PC-9 (cell line): ENCODE results near the gene MVB12B. TPM values are rescaled to one million over a fixed set of nuclear protein-coding genes. Genes with fewer than 3 reads are reported as not detected.

Experiments
- BruUV-seq: library from RNA; stranded (reverse); fragments of 400-500 nt; replicated peaks from 2 replicates; lab custom pipeline; 2021; lab: Mats Ljungman, UMichigan
- CTCF ChIA-PET: fragments of 300-600 bp; sonication (Branson Sonifier 250); formaldehyde crosslinking; loops from one replicate; lab custom pipeline; 2022; ENCODE audit warnings: antibody characterized with exemption; lab: Charles Lee
- POLR2A ChIA-PET: fragments of 300-600 bp; sonication (Branson Sonifier 250); formaldehyde crosslinking; loops from one replicate; lab custom pipeline; 2022; ENCODE audit warnings: antibody characterized with exemption; ENCODE audit not compliant: unreplicated experiment; lab: Charles Lee
- DNase-seq, 2 experiments: peaks; one replicate each; pipeline versions ENCODE4 v3.0.0 to v3.0.0-alpha.2; 2015 to 2022; ENCODE audit warnings: mixed read lengths in 1 of 2
- H2AFZ ChIP-seq: fragments of 200-600 bp; sonication (generic); 2 replicates; pipeline ENCODE4 v1.8.1; 2017; ENCODE audit warnings: antibody characterized with exemption
- H3F3A ChIP-seq: fragments of 200-600 bp; sonication (generic); 2 replicates; pipeline ENCODE4 v1.8.1; 2017; ENCODE audit warnings: antibody characterized with exemption, mild to moderate bottlenecking, low read depth; ENCODE audit not compliant: insufficient read depth
- H3K27ac ChIP-seq: fragments of 200-600 bp; sonication (generic); 2 replicates; pipeline ENCODE4 v1.6.1; 2016; ENCODE audit warnings: mixed run types
- H3K27me3 ChIP-seq: fragments of 200-600 bp; sonication (generic); 2 replicates; pipeline ENCODE4 v1.6.1; 2016; ENCODE audit warnings: low read depth, mixed run types; ENCODE audit not compliant: insufficient read depth
- H3K36me3 ChIP-seq: fragments of 200-600 bp; sonication (generic); 2 replicates; pipeline ENCODE4 v1.6.1; 2016; ENCODE audit warnings: low read depth, mixed run types
- H3K4me1 ChIP-seq: fragments of 200-600 bp; sonication (generic); replicated peaks from 2 replicates; pipeline ENCODE4 v1.6.1; 2016; ENCODE audit warnings: mixed run types; ENCODE audit not compliant: insufficient read depth
- H3K4me2 ChIP-seq: fragments of 200-600 bp; sonication (generic); 2 replicates; pipeline ENCODE4 v1.6.1; 2017; ENCODE audit warnings: mixed run types
- H3K4me3 ChIP-seq: fragments of 200-600 bp; sonication (generic); 2 replicates; pipeline ENCODE4 v1.6.1; 2016; ENCODE audit warnings: mixed run types
- H3K79me2 ChIP-seq: fragments of 200-600 bp; sonication (generic); 2 replicates; pipeline ENCODE4 v1.6.1; 2017; ENCODE audit warnings: low read depth, mixed run types
- H3K9me2 ChIP-seq: fragments of 200-600 bp; sonication (generic); 2 replicates; pipeline ENCODE4 v1.8.1; 2017; ENCODE audit warnings: mild to moderate bottlenecking; ENCODE audit not compliant: insufficient read depth
- H3K9me3 ChIP-seq: fragments of 200-600 bp; sonication (generic); 2 replicates; pipeline ENCODE4 v1.8.1; 2016; ENCODE audit warnings: low read depth; ENCODE audit not compliant: insufficient read depth
- H4K20me1 ChIP-seq: fragments of 200-600 bp; sonication (generic); 2 replicates; pipeline ENCODE4 v1.8.1; 2017; ENCODE audit not compliant: insufficient read depth
- EZH2 ChIP-seq: fragments of 200-600 bp; sonication (generic); IDR thresholded peaks from 2 replicates; pipeline ENCODE4 v1.8.0; 2017; ENCODE audit warnings: antibody characterized with exemption, low read depth
- intact Hi-C: fragments of 100-400 bp; cut with micrococcal nuclease; formaldehyde crosslinking; loops from one replicate; pipeline ENCODE4 v1.10.0; 2022; ENCODE audit not compliant: unreplicated experiment
- total RNA-seq: library from RNA; stranded (reverse); gene quantifications from 2 replicates; pipeline ENCODE4 v1.2.3, GENCODE V29; 2021
- TF ChIP-seq, protein P1 (sequence below): fragments of 200-600 bp; sonication (generic); conservative IDR thresholded peaks from 2 replicates; pipeline ENCODE4 v1.6.1; 2017; ENCODE audit warnings: mixed run types, antibody characterized with exemption, mild to moderate bottlenecking, moderate library complexity

MVB12B gene
- total RNA-seq, 1 experiment from 2014 or later, result 8.8 TPM

- Histone ChIP-seq H3K9me3 (no peaks in the 10 kb centered on the region), H3K4me2 (no peak overlapping the region), H3K27me3 (peaks cover 5% of the 10 kb centered on the region; the same call in 1 of the 2 replicates), H3K27ac (no peak overlapping the region), H3K4me3 (no peak overlapping the region), H4K20me1 (no peaks in the 10 kb centered on the region), H3K36me3 (no peaks in the 10 kb centered on the region), H3K9me2 (no peaks in the 10 kb centered on the region), H3F3A (no peaks in the 10 kb centered on the region), H2AFZ (no peak overlapping the region), H3K79me2 (no peaks in the 10 kb centered on the region), H3K4me1 (no peaks in the 10 kb centered on the region)
- CTCF ChIA-PET, result no interaction called here
- POLR2A ChIA-PET, result no interaction called here
- intact Hi-C loops, result no loop called here
- BruUV-seq, result no TSS peak
- no peak for DNase-seq
- TF ChIP-seq, protein P1, sequence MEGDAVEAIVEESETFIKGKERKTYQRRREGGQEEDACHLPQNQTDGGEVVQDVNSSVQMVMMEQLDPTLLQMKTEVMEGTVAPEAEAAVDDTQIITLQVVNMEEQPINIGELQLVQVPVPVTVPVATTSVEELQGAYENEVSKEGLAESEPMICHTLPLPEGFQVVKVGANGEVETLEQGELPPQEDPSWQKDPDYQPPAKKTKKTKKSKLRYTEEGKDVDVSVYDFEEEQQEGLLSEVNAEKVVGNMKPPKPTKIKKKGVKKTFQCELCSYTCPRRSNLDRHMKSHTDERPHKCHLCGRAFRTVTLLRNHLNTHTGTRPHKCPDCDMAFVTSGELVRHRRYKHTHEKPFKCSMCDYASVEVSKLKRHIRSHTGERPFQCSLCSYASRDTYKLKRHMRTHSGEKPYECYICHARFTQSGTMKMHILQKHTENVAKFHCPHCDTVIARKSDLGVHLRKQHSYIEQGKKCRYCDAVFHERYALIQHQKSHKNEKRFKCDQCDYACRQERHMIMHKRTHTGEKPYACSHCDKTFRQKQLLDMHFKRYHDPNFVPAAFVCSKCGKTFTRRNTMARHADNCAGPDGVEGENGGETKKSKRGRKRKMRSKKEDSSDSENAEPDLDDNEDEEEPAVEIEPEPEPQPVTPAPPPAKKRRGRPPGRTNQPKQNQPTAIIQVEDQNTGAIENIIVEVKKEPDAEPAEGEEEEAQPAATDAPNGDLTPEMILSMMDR, result no peak
- no peak for TF ChIP-seq EZH2
Observed at GRCh38 chr9:126503333-126504085, 176.9 kb downstream of the MVB12B start.

DNA sequence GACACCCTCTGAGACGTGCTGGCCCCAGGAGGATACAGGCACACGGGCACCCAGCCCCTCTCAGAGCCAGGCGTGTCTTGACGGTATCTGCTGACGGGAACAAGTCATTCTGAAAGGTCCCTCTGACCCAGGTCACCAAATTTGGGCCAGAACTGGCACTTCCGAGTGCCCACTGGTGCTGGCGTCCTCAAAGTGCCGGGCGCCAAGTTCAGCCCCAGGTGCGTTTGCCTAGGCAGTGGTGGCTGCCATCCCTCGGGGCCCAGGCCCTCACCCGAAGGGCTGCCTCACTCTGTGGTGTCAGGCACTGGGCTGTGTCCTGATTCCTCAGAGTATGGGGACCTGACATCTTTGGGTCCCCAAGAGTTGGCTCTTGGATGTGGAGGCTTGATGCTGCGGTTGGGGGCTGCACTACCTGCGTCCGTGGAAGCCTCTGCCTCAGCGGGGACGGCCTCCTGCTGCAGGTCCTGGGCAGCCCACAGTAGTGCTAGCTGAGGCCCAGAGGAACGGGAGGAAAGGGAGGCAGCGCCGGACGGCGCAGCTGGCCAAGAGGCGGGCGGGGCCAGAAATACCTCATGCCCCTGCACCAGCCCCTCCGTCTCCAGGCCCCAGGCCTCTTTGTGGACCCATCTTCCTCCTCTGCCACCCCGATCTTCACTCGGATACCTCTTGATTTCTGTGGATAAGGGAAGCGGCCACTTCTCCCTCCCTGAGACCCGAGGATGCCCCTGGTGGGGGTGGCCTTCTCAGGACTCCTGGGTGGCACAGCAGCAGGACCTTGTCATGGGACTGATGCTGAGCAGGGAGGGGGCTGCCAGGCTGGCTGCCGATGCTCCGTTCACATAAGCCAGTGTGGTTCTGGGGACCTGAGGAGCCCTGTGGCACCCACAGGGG is 177.7 kb downstream of the MVB12B start:
- no peak overlapping the region for H3K4me3 ChIP-seq
- no peak overlapping the region for H2AFZ ChIP-seq
- H3K79me2 ChIP-seq, result no peaks in the 10 kb centered on the region
- no TSS peak for BruUV-seq
- no peaks in the 10 kb centered on the region for H3F3A ChIP-seq
- no peaks in the 10 kb centered on the region for H3K9me3 ChIP-seq
- intact Hi-C loops, result no loop called here
- CTCF ChIA-PET, result no interaction called here
- no peak for DNase-seq
- H3K4me1 ChIP-seq, result no peaks in the 10 kb centered on the region
- TF ChIP-seq, protein P1, result no peak
- no peak for TF ChIP-seq EZH2
- H3K36me3 ChIP-seq, result no peaks in the 10 kb centered on the region
- no peaks in the 10 kb centered on the region for H4K20me1 ChIP-seq
- H3K4me2 ChIP-seq, result no peak overlapping the region
- no peaks in the 10 kb centered on the region for H3K9me2 ChIP-seq
- no peak overlapping the region for H3K27ac ChIP-seq
- POLR2A ChIA-PET, result no interaction called here
- peaks cover 5% of the 10 kb centered on the region; the same call in 1 of the 2 replicates for H3K27me3 ChIP-seq

GRCh38 chr9:126504977-126505455 is 178.4 kb downstream of the MVB12B start:
- CTCF ChIA-PET, result no interaction called here
- intact Hi-C loops, result no loop called here

More at GRCh38 chr9:126504977-126505455, 178.4 kb downstream of the MVB12B start:
- Histone ChIP-seq H3K4me1 (no peaks in the 10 kb centered on the region), H3F3A (no peaks in the 10 kb centered on the region), H3K27ac (no peak overlapping the region), H3K36me3 (no peaks in the 10 kb centered on the region), H3K79me2 (no peaks in the 10 kb centered on the region), H3K9me3 (no peaks in the 10 kb centered on the region), H3K27me3 (peaks cover 2% of the 10 kb centered on the region; the same call in 1 of the 2 replicates), H2AFZ (no peak overlapping the region), H3K4me2 (no peak overlapping the region), H3K9me2 (no peaks in the 10 kb centered on the region), H3K4me3 (no peak overlapping the region), H4K20me1 (no peaks in the 10 kb centered on the region)
- DNase-seq, result no peak
- POLR2A ChIA-PET, result no interaction called here
- no peak for TF ChIP-seq EZH2
- TF ChIP-seq, protein P1, result no peak
- BruUV-seq, result no TSS peak
